Measurements from ENCODE around the gene HOXB6. TPM values are rescaled to one million over a fixed set of nuclear protein-coding genes. Genes with fewer than 3 reads are reported as not detected.

The HOXB6 gene
- total and polyA plus RNA-seq, 7 donors, result 0.66 to 3.3 (median 1.2) TPM

DNA sequence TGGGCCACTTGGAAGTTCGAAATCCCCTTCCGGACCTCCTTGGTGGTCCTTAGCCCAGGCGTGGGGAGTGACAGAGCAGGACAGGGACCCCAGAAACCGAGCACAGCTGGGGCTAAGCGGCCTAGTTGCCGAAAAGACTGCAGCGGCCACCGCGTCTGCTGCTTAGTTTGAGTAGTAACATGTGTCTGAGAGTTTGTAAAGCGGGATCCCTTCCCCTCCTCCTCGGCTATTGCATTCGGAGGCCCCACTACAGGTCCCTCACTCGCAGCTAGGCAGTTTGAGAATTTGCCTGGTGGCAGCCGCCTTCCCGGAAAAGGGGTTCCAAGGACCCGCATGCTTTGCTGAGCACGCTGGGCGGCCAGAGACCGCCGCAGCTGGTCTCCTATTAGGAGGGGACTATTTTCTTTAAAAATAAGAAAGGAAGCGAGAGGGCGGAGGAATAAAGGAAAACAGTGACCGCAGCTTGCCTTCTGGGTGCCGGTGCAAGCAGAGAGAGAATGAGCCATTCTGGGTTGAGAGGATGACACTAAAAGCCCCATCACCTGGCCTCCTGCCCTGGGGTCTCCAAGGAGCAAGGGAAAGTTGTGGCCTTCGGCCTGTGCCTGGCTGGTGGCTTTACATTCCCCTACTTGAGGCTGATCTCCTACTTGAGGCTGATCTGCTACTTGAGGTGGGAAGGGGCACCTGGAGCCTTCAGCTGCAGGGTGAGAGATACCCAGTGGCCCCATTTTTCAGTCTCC, 10.1 kb downstream of the HOXB6 start:
- H3K4me3 ChIP-seq, result no peak overlapping the region
- TF ChIP-seq, protein P1, sequence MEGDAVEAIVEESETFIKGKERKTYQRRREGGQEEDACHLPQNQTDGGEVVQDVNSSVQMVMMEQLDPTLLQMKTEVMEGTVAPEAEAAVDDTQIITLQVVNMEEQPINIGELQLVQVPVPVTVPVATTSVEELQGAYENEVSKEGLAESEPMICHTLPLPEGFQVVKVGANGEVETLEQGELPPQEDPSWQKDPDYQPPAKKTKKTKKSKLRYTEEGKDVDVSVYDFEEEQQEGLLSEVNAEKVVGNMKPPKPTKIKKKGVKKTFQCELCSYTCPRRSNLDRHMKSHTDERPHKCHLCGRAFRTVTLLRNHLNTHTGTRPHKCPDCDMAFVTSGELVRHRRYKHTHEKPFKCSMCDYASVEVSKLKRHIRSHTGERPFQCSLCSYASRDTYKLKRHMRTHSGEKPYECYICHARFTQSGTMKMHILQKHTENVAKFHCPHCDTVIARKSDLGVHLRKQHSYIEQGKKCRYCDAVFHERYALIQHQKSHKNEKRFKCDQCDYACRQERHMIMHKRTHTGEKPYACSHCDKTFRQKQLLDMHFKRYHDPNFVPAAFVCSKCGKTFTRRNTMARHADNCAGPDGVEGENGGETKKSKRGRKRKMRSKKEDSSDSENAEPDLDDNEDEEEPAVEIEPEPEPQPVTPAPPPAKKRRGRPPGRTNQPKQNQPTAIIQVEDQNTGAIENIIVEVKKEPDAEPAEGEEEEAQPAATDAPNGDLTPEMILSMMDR (IDR thresholded peaks at IDR 0.05), result no peak
- no peaks in the 10 kb centered on the region for H3K36me3 ChIP-seq (ENCODE audit: insufficient read depth in 1 of 2, low read depth in 1 of 2)
- H3K27me3 ChIP-seq (ENCODE audit: insufficient read depth in 3 of 3, low read length in 2 of 3), result peaks cover 0 to 92% (median 40%) of the 10 kb centered on the region in 3 donors
- DNase-seq, result no peak
- no peaks in the 10 kb centered on the region for H3K9me3 ChIP-seq
- WGBS, 3 donors, result 66 to 76% (median 73%) methylated on average over 25 of the region's 25 CpGs
- peaks cover 10% of the 10 kb centered on the region for H3K4me1 ChIP-seq
- H3K27ac ChIP-seq, result no peak overlapping the region
- intact Hi-C loops (cut with DNase I), result loop anchor here in 1 of 2 donors (10.0 kb wide), 1 partner anchor 570 kb away; no protein-coding TSS in a partner anchor
- no peak for ATAC-seq

DNA sequence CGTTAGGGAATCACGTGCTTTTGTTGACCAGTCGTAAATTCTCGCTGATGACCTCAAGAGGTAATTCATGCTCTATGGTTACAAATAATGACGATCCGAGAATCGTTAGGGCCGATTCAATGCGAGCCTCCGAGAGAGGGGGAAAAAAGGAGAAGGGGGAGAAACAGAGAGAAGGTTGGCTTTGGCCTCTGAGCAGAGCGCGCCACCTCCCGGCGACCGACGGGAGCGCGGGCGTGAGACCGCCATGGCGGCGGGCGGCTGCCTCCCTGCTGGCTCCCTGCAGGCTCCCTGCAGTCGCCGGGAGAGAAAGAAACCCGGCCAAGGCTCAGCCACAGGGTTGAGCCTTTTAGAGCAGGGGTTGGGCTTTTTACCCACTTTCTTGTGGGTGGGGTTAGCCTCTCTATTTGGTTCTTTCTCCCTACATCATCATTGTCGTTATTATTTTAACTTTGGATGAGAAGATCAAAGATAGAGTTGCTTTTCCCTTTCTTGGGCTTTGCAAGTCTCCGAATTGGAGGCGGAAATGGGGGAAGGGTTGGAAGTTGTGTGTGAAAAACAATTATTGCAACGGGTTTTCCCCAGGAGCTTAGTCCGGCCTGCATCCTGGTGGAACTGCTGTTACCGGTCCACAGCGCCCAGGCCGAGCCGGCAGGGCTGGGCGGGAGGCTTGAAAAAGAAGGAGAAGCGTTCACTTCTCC, 10.8 kb downstream of the HOXB6 start:
- 16 to 19% (median 18%) methylated on average over 31 to 37 of the region's 37 CpGs for WGBS, 3 donors
- peak; percentile 68 to 76 (median 72) for ATAC-seq
- H3K27ac ChIP-seq, result no peak overlapping the region
- no peaks in the 10 kb centered on the region for H3K36me3 ChIP-seq (ENCODE audit: insufficient read depth in 1 of 2, low read depth in 1 of 2)
- H3K27me3 ChIP-seq (ENCODE audit: insufficient read depth in 3 of 3, low read length in 2 of 3), result peaks cover 0 to 91% (median 41%) of the 10 kb centered on the region in 3 donors
- no peaks in the 10 kb centered on the region for H3K9me3 ChIP-seq
- peak; percentile 83 to 85 for DNase-seq
- TF ChIP-seq, protein P1 (IDR thresholded peaks at IDR 0.05), result peak; percentile 90
- H3K4me1 ChIP-seq, result peaks cover 10% of the 10 kb centered on the region
- H3K4me3 ChIP-seq, result peak overlapping the region; percentile 50
- intact Hi-C loops (cut with DNase I), result loop anchor here in 1 of 2 donors (10.0 kb wide), 1 partner anchor 569 kb away; no protein-coding TSS in a partner anchor

DNA sequence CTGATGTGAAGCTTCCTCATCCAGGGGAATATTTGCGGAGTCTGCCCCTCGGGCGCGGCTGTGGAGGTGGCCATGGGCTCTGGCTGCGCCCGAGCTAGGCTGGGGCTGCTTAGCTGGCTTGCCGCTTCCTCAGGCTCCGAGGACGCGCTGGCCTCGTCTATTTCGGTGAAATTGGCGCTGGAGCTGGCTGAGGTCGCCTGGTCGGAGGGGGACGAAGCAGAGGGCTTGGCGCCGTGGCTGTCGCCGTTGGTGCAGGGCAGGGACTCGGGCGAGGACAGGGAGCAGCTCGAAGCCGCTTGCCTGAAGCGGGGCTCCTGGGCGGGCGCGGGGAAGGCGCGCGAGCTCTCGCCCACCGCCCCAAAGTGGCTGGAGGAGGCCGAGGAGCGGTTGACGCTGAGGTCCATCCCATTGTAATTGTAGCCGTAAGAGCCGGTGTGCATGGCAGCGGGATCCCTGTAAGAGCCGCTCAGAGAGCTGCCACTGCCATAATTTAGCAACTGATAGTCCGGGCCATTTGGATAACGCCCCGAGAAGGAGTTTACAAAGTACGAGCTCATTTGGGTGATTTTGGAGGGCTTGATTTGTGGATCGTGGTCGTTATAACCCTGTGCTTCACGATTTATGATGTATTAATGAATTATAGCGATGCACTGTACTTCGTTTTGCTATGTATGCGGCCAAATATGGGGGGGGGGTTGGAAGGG, 11.5 kb downstream of the HOXB6 start, which contains the start of gene HOXB5:
TSS of gene HOXB5 (minus strand) at position 654 of the 704 bp plus-strand sequence. CDS start at position 557, 97 bp downstream.
- Histone ChIP-seq H3K9me3 (no peaks in the 10 kb centered on the region), H3K36me3 (ENCODE audit: insufficient read depth in 1 of 2, low read depth in 1 of 2) (no peaks in the 10 kb centered on the region), H3K27me3 (ENCODE audit: insufficient read depth in 3 of 3, low read length in 2 of 3) (peaks cover 0 to 86% (median 39%) of the 10 kb centered on the region in 3 donors), H3K27ac (no peak within 1 kb of the TSS), H3K4me1 (peaks cover 6% of the 10 kb centered on the region), H3K4me3 (peak within 1 kb of the TSS; percentile 50)
- ATAC-seq, result peak in 1 of 4 donors; percentile 19
- TF ChIP-seq, protein P1 (IDR thresholded peaks at IDR 0.05), result no peak
- no peak for DNase-seq
- intact Hi-C loops (cut with DNase I), result loop anchor here in 1 of 2 donors (10.0 kb wide), 1 partner anchor 568 kb away; no protein-coding TSS in a partner anchor
- 11 to 16% (median 12%) methylated on average over 49 to 50 of the region's 50 CpGs for WGBS, 3 donors

DNA sequence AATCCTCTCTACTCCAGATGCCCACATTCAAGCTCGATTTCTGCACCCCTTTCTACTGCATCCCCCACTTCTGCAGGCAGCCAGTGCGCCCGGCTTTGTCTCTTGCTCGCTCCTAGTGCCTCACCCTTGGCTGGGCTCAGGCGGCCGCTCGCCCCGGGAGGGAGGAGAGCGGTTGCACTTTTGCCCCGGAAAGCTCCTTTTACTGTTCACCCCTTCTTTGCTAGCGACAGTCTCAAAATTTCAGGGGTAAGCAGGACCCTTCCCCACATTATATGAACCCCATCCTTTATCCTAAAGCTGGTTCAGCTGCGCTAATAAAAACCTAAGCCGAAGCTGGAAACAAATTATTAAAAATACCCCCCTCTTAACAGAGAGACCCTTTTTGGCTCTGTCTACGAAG, 12.2 kb downstream of the HOXB6 start:
- no peak overlapping the region for H3K4me3 ChIP-seq
- no peak for DNase-seq
- WGBS, 3 donors, result 36 to 51% (median 38%) methylated on average over 14 of the region's 14 CpGs

More for the DNA sequence above, 12.2 kb downstream of the HOXB6 start:
- peaks cover 3% of the 10 kb centered on the region for H3K4me1 ChIP-seq
- intact Hi-C loops (cut with DNase I), result loop anchor here in 1 of 2 donors (10.0 kb wide), 1 partner anchor 568 kb away; no protein-coding TSS in a partner anchor
- TF ChIP-seq, protein P1 (IDR thresholded peaks at IDR 0.05), result no peak
- H3K36me3 ChIP-seq (ENCODE audit: insufficient read depth in 1 of 2, low read depth in 1 of 2), result no peaks in the 10 kb centered on the region
- ATAC-seq, result no peak
- no peak overlapping the region for H3K27ac ChIP-seq
- peaks cover 0 to 84% (median 37%) of the 10 kb centered on the region in 3 donors for H3K27me3 ChIP-seq (ENCODE audit: insufficient read depth in 3 of 3, low read length in 2 of 3)
- no peaks in the 10 kb centered on the region for H3K9me3 ChIP-seq

Measured in psoas muscle (tissue), 8 donors.